CD4-positive, alpha-beta T cell (primary cell): ENCODE results near the gene SKIDA1. TPM values are rescaled to one million over a fixed set of nuclear protein-coding genes. Genes with fewer than 3 reads are reported as not detected.
A peak's percentile ranks its signal among the peaks of the same experiment; 100 is the strongest.

ENCODE experiments used
- ATAC-seq: fragments of 200-7000 bp; cut with Tn5 transposase; one replicate; pipeline ENCODE4 v1.10.0; 2022; ENCODE audit warnings: mild to moderate bottlenecking; ENCODE audit not compliant: poor library complexity
- CTCF ChIA-PET: fragments of 350-600 bp; sonication (Branson Sonifier 250); formaldehyde crosslinking; loops from one replicate; lab custom pipeline; 2021; ENCODE audit warnings: antibody characterized with exemption, inconsistent platforms; lab: Charles Lee
- POLR2A ChIA-PET: fragments of 350-600 bp; sonication (Branson Sonifier 250); formaldehyde crosslinking; loops from one replicate; lab custom pipeline; 2021; ENCODE audit warnings: antibody characterized with exemption, inconsistent platforms; lab: Charles Lee
- DNase-seq, 14 experiments: peaks; one replicate each; pipeline ENCODE4 v3.0.0-alpha.2; 2013 to 2020; ENCODE audit warnings: mixed read lengths in 2 of 14
- H3K27ac ChIP-seq, 2 donors: one replicate each; pipeline versions ENCODE4 v1.5.1 to v1.7.0; 2013; ENCODE audit warnings: low read length in 2 of 2, low read depth in 1 of 2, mild to moderate bottlenecking in 1 of 2
- H3K27me3 ChIP-seq, 2 experiments: 1 replicate in 1 of 2; 2 replicates in 1 of 2; pipeline versions ENCODE4 v1.6.1 to v1.7.0; 2013; ENCODE audit warnings: low read length in 2 of 2, control low read depth in 1 of 2, mild to moderate bottlenecking in 1 of 2, moderate library complexity in 1 of 2; ENCODE audit not compliant: insufficient read depth in 2 of 2, control insufficient read depth in 1 of 2
- H3K36me3 ChIP-seq: one replicate; pipeline ENCODE4 v1.6.1; 2013; ENCODE audit warnings: low read length, control low read depth; ENCODE audit not compliant: insufficient read depth
- H3K4me1 ChIP-seq: one replicate; pipeline ENCODE4 v1.6.1; 2013; ENCODE audit warnings: low read length, control low read depth; ENCODE audit not compliant: insufficient read depth
- H3K4me3 ChIP-seq: one replicate; pipeline ENCODE4 v1.5.1; 2013; ENCODE audit warnings: mild to moderate bottlenecking, low read length, moderate library complexity
- H3K9me3 ChIP-seq, 2 experiments: 1 replicate in 1 of 2; 2 replicates in 1 of 2; pipeline versions ENCODE4 v1.6.1 to v1.7.0; 2013; ENCODE audit warnings: low read length in 2 of 2, mild to moderate bottlenecking in 2 of 2, control low read depth in 1 of 2, moderate library complexity in 1 of 2; ENCODE audit not compliant: control insufficient read depth in 1 of 2, insufficient read depth in 1 of 2
- H3K27ac Mint-ChIP-seq: one replicate; pipeline ENCODE4 v1.8.0; 2020; ENCODE audit warnings: mixed read lengths
- H3K27me3 Mint-ChIP-seq: one replicate; pipeline ENCODE4 v1.8.0; 2021; ENCODE audit warnings: mixed read lengths
- H3K36me3 Mint-ChIP-seq: one replicate; pipeline ENCODE4 v1.8.0; 2021; ENCODE audit warnings: low read depth, mixed read lengths
- H3K4me1 Mint-ChIP-seq: one replicate; pipeline ENCODE4 v1.8.0; 2021; ENCODE audit warnings: low read depth, mixed read lengths
- H3K4me3 Mint-ChIP-seq: one replicate; pipeline ENCODE4 v1.8.0; 2020; ENCODE audit warnings: mild to moderate bottlenecking, mixed read lengths
- H3K9me3 Mint-ChIP-seq: one replicate; pipeline ENCODE4 v1.8.0; 2020; ENCODE audit warnings: mixed read lengths
- intact Hi-C, 2 experiments: fragments of 100-400 bp; cut with DNase I in 1 of 2; cut with micrococcal nuclease in 1 of 2; formaldehyde crosslinking; loops; one replicate each; pipeline versions ENCODE4 v1.15.1 to v1.9.0; 2023 to 2025; cut with DNase I, micrococcal nuclease
- total RNA-seq, 174 experiments: library from RNA in 2 of 174; stranded (reverse) in 2 of 174; gene quantifications; one replicate each; pipeline ENCODE4 v1.2.3 and lab custom pipeline; 2021 to 2026
- TF ChIP-seq, protein P1 (sequence below): fragments of 200-600 bp; IDR thresholded peaks from one replicate; pipeline ENCODE4 v1.8.0; 2022; ENCODE audit warnings: antibody characterized with exemption, mild to moderate bottlenecking

SKIDA1 gene
- total RNA-seq, 2 experiments from 2014 or later, result 0.22 to 0.25 TPM

- Mint-ChIP-seq H3K36me3 (peaks cover 32% of the 10 kb centered on the region), H3K9me3 (no peaks in the 10 kb centered on the region), H3K27me3 (no peaks in the 10 kb centered on the region), H3K4me3 (peak within 1 kb of the TSS; percentile 96), H3K27ac (peak within 1 kb of the TSS; percentile 90), H3K4me1 (peaks cover 29% of the 10 kb centered on the region)
- DNase-seq, result peak; percentile 81 to 98 (median 92)
- POLR2A ChIA-PET, result interaction anchor here (0.5 to 2.4 kb wide), 10 partner anchors 8 to 903 kb away, joined by 3 to 16 read pairs (median 4); partner anchors contain the start of genes DNAJC1 and SKIDA1
- intact Hi-C loops, result loop anchor here (1.0 to 10.0 kb wide), 5 partner anchors 8 to 785 kb away; partner anchors contain the start of gene SKIDA1 (in 1 of the 2)
- TF ChIP-seq, protein P1, sequence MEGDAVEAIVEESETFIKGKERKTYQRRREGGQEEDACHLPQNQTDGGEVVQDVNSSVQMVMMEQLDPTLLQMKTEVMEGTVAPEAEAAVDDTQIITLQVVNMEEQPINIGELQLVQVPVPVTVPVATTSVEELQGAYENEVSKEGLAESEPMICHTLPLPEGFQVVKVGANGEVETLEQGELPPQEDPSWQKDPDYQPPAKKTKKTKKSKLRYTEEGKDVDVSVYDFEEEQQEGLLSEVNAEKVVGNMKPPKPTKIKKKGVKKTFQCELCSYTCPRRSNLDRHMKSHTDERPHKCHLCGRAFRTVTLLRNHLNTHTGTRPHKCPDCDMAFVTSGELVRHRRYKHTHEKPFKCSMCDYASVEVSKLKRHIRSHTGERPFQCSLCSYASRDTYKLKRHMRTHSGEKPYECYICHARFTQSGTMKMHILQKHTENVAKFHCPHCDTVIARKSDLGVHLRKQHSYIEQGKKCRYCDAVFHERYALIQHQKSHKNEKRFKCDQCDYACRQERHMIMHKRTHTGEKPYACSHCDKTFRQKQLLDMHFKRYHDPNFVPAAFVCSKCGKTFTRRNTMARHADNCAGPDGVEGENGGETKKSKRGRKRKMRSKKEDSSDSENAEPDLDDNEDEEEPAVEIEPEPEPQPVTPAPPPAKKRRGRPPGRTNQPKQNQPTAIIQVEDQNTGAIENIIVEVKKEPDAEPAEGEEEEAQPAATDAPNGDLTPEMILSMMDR, result peak; percentile 30
- CTCF ChIA-PET, result interaction anchor here (0.8 to 2.2 kb wide), 2 partner anchors 37 to 40 kb away, joined by 3 to 14 read pairs; no protein-coding TSS in a partner anchor
- no peaks in the 10 kb centered on the region for H3K27me3 ChIP-seq
- no peaks in the 10 kb centered on the region for H3K9me3 ChIP-seq
- ATAC-seq, result peak; percentile 83
- peaks cover 19% of the 10 kb centered on the region for H3K4me1 ChIP-seq
- peak within 1 kb of the TSS; percentile 85 for H3K4me3 ChIP-seq
- peak within 1 kb of the TSS; percentile 81 to 83 for H3K27ac ChIP-seq
- peaks cover 6% of the 10 kb centered on the region for H3K36me3 ChIP-seq
These were observed 8.2 kb upstream of the SKIDA1 start, which contains the start of gene MLLT10 for GRCh38 chr10:21533467-21534279. TSS of gene MLLT10 (plus strand) at chr10:21534232. CDS start at chr10:21534645, 413 bp downstream.

DNA sequence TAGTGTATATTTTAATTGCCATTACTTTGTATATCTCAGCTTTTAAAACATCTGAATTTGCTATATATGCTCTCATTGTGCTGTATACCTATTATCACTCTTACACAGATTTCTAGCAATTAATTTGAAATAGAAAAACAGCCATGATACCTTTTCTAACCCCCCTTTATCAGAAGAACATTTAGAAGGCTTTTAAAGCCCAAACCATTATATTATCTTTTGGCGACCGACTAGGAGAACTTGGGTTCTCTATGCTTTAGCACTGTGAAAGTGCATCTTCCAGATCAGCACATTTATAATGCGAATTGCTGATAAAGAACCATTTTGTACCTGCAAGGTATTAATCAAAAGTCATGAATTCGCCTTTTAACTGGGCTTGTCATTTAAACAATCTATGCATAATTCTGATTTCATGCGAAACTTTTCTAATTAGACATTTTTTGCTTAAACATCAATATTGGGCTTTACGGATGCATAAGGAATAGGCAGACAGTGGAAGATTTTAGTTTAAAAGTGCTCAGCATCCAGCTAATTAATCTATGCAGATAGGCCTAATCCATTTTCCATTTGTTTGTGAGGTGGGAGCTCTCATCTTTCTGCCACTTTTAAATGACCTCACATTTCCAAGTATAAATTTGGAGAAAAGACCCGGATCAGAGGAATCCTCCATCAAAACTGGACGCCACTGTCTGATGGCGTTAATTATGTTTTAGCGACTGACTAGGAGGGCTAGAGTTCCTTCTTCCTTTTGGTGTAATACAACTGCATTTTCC is 7.4 kb upstream of the SKIDA1 start:
- Histone ChIP-seq H3K36me3 (peaks cover 2% of the 10 kb centered on the region), H3K4me1 (peaks cover 19% of the 10 kb centered on the region), H3K4me3 (peak overlapping the region; percentile 85), H3K27ac (peak overlapping the region; percentile 81 to 83), H3K9me3 (no peaks in the 10 kb centered on the region), H3K27me3 (no peaks in the 10 kb centered on the region)
- TF ChIP-seq, protein P1, result no peak
- CTCF ChIA-PET, result interaction anchor here (0.8 to 2.2 kb wide), 2 partner anchors 37 to 39 kb away, joined by 3 to 14 read pairs; no protein-coding TSS in a partner anchor
- no peak for DNase-seq
- Mint-ChIP-seq H3K36me3 (peaks cover 28% of the 10 kb centered on the region), H3K27ac (peak overlapping the region; percentile 90), H3K4me3 (peak overlapping the region; percentile 96), H3K27me3 (no peaks in the 10 kb centered on the region), H3K9me3 (no peaks in the 10 kb centered on the region), H3K4me1 (peaks cover 33% of the 10 kb centered on the region)
- intact Hi-C loops, result loop anchor here (2.0 to 10.0 kb wide), 3 partner anchors 36 to 786 kb away; no protein-coding TSS in a partner anchor
- ATAC-seq, result no peak
- POLR2A ChIA-PET, result interaction anchor here (0.6 to 2.4 kb wide), 9 partner anchors 7 to 904 kb away, joined by 3 to 16 read pairs (median 4); partner anchors contain the start of genes DNAJC1 and SKIDA1

DNA sequence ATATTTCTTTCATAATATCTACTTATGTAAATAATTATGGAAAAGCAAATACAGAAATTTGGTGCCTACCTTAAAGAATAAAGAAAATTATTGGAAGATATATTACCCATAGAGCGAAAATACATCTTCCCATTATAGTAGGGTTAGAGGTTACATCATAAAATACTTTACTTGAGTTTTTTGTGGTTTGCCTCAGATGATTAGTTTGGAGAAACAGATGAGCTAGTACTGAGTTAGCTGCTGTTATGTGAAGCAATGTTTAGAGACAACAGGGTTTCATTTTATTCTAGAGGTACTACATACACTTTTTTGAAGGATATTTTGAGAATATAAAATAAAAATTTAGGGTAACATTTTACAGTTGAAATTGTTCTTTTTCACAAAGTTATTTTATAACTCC is 5.7 kb upstream of the SKIDA1 start:
- DNase-seq (no peak), ATAC-seq (no peak)
- H3K9me3 ChIP-seq, result no peaks in the 10 kb centered on the region
- no peaks in the 10 kb centered on the region for H3K36me3 ChIP-seq
- ChIA-PET CTCF (no interaction called here), POLR2A (no interaction called here)
- H3K4me1 ChIP-seq, result peaks cover 31% of the 10 kb centered on the region
- H3K9me3 Mint-ChIP-seq, result no peaks in the 10 kb centered on the region
- H3K27ac ChIP-seq, result no peak overlapping the region
- no peak overlapping the region for H3K4me3 ChIP-seq
- H3K27ac Mint-ChIP-seq, result peak overlapping the region; percentile 30
- TF ChIP-seq, protein P1, result no peak
- peaks cover 23% of the 10 kb centered on the region for H3K36me3 Mint-ChIP-seq
- no peak overlapping the region for H3K4me3 Mint-ChIP-seq
- H3K4me1 Mint-ChIP-seq, result peaks cover 43% of the 10 kb centered on the region
- H3K27me3 ChIP-seq, result no peaks in the 10 kb centered on the region
- H3K27me3 Mint-ChIP-seq, result no peaks in the 10 kb centered on the region
- intact Hi-C loops, result loop anchor here (5.0 to 10.0 kb wide), 2 partner anchors 34 to 694 kb away; no protein-coding TSS in a partner anchor
